Keratinocyte (primary cell): ENCODE measurements around the gene SLC25A15. TPM values are rescaled to one million over a fixed set of nuclear protein-coding genes. Genes with fewer than 3 reads are reported as not detected.

ENCODE experiments used
- DNase-seq: peaks from one replicate; pipeline ENCODE4 v3.0.0-alpha.2; 2011; ENCODE audit warnings: low read depth, missing footprints, low spot score
- FAIRE-seq: peaks from 2 replicates; lab custom pipeline; 2011; peaks lifted over from hg19 to GRCh38; lab: Jason Lieb, UNC
- H2AFZ ChIP-seq: 2 replicates; pipeline ENCODE4 v1.6.0; 2012; ENCODE audit warnings: low read length, control low read depth, inconsistent platforms; ENCODE audit not compliant: control insufficient read depth
- H3K27ac ChIP-seq: 2 replicates; pipeline ENCODE4 v1.5.1; 2011; ENCODE audit warnings: low read length; ENCODE audit not compliant: control insufficient read depth, insufficient read depth
- H3K27me3 ChIP-seq: 3 replicates; pipeline ENCODE4 v1.6.0; 2011; ENCODE audit warnings: low read length; ENCODE audit not compliant: control insufficient read depth, insufficient read depth; ENCODE audit errors: extremely low read depth
- H3K36me3 ChIP-seq, 2 experiments: 2 replicates in 1 of 2; 3 replicates in 1 of 2; pipeline ENCODE4 v1.5.1; 2011; ENCODE audit warnings: low read length in 2 of 2, mild to moderate bottlenecking in 1 of 2; ENCODE audit not compliant: control insufficient read depth in 2 of 2, insufficient read depth in 2 of 2; ENCODE audit errors: extremely low read depth in 1 of 2
- H3K4me1 ChIP-seq: 3 replicates; pipeline ENCODE4 v1.5.1; 2011; ENCODE audit warnings: low read length; ENCODE audit not compliant: control insufficient read depth, insufficient read depth; ENCODE audit errors: extremely low read depth
- H3K4me2 ChIP-seq: 3 replicates; pipeline ENCODE4 v1.6.0; 2011; ENCODE audit warnings: low read depth, low read length; ENCODE audit not compliant: control insufficient read depth, insufficient read depth; ENCODE audit errors: extremely low read depth
- H3K4me3 ChIP-seq, 3 experiments: fragments of 200-600 bp in 1 of 3; sonication (generic) in 1 of 3; 2 replicates in 2 of 3; 3 replicates in 1 of 3; pipeline ENCODE4 v1.5.1; 2011 to 2016; ENCODE audit warnings: low read length in 3 of 3, mild to moderate bottlenecking in 3 of 3, control low read depth in 2 of 3, inconsistent platforms in 1 of 3, low read depth in 1 of 3, mixed read lengths in 1 of 3, mixed run types in 1 of 3, moderate library complexity in 1 of 3; ENCODE audit not compliant: control insufficient read depth in 2 of 3, insufficient read depth in 2 of 3; ENCODE audit errors: extremely low read depth in 1 of 3
- H3K79me2 ChIP-seq: 2 replicates; pipeline ENCODE4 v1.6.0; 2012; ENCODE audit warnings: low read length; ENCODE audit not compliant: control insufficient read depth, insufficient read depth
- H3K9ac ChIP-seq: 3 replicates; pipeline ENCODE4 v1.6.0; 2011; ENCODE audit warnings: low read length; ENCODE audit not compliant: control insufficient read depth, insufficient read depth; ENCODE audit errors: extremely low read depth
- H3K9me1 ChIP-seq: 3 replicates; pipeline ENCODE4 v1.6.0; 2011; ENCODE audit warnings: low read length; ENCODE audit not compliant: control insufficient read depth, insufficient read depth; ENCODE audit errors: extremely low read depth
- H3K9me3 ChIP-seq: 2 replicates; pipeline ENCODE4 v1.5.1; 2012; ENCODE audit warnings: low read depth, low read length; ENCODE audit not compliant: control insufficient read depth
- H4K20me1 ChIP-seq: 3 replicates; pipeline ENCODE4 v1.6.0; 2011; ENCODE audit warnings: low read length; ENCODE audit not compliant: control insufficient read depth, insufficient read depth; ENCODE audit errors: extremely low read depth
- EZH2 ChIP-seq: IDR thresholded peaks from one replicate; pipeline ENCODE4 v1.6.1; 2012; ENCODE audit warnings: inconsistent platforms, mild to moderate bottlenecking, low read length, moderate library complexity
- dilution Hi-C: fragments of 300-500 bp; cut with MboI; formaldehyde crosslinking; loops from one replicate; pipeline ENCODE4 v1.7.0; 2020; ENCODE audit warnings: low sequenced_read_pairs; ENCODE audit not compliant: extremely low pct_ligation_motif_present
- polyA plus RNA-seq, 5 experiments: library from polyadenylated mRNA; depleted of rRNA in 3 of 5; stranded (reverse) in 3 of 5; stranded (forward) in 1 of 5; unstranded in 1 of 5; fragments of >200 nt; gene quantifications; 1 replicate in 1 of 5; 2 replicates in 3 of 5; 3 replicates in 1 of 5; pipeline versions ENCODE4 v1.2.1 to v1.2.3, GENCODE V29; 2011 to 2012; ENCODE audit warnings: missing spikeins in 2 of 5, low read depth in 1 of 5, low replicate concordance in 1 of 5
- TF ChIP-seq, protein P1 (sequence below), 3 experiments: IDR thresholded peaks in 1 of 3; conservative IDR thresholded peaks in 1 of 3; optimal IDR thresholded peaks in 1 of 3; 2 replicates in 2 of 3; 3 replicates in 1 of 3; pipeline versions ENCODE3 to v1.5.1; 2011; ENCODE audit warnings: low read length in 3 of 3, mild to moderate bottlenecking in 3 of 3, moderate library complexity in 2 of 3, control low read depth in 1 of 3, inconsistent platforms in 1 of 3; ENCODE audit not compliant: insufficient read depth in 2 of 3; ENCODE audit errors: extremely low read depth in 1 of 3

The SLC25A15 gene
- polyA plus RNA-seq, 1 donor (not counting 4 experiments of a cell fraction or from before 2014, with no cell fraction given), result 13.1 TPM

DNA sequence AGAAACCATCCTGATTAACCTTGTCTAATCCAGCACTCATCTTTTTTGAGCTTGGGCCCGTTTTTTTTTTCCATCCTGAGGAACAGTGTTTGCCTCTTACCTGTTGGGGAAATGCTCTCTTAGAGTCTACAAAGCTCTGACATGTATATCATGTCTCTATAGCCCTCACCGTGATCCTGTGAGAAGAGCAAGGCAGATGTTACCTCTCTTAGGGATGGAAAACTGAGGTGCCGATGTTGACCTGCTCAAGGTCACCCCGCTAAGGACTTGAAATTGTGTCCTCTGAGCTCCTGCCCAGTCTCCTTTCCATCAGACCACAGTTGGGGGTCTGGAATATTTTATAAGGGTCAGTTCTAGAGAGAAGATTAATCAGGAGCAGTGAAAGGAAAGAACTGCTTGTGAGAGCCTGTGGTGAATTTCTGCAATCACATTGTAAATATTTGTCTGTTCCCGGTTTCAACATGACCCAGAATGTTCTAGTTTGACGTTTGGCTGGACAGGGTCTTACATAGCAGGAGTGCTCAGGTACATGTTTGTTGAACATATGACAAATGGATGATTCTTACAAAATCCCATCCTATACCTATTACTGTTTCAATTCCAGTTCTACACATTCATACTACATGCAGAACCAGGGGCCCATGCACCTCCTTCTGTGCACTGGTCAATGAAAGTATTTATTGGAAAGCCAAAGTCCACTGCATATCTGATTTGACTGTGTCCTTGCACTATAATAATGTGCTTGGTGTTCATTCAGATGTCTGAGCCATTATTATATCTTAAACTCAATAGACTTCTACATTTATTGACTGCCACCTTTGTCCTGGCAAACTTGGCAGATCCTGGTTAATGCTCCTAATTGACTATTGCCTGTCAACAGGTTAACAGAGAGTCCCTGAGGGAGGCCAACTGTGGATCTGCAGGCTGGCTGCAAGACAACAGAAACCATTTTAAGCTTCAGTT, 12.1 kb downstream of the SLC25A15 start:
- Histone ChIP-seq H3K27me3 (no peaks in the 10 kb centered on the region), H2AFZ (no peak overlapping the region), H3K27ac (no peak overlapping the region), H3K9me3 (no peaks in the 10 kb centered on the region), H3K4me2 (no peak overlapping the region), H3K36me3 (peaks cover 10 to 13% of the 10 kb centered on the region in 2 experiments), H3K4me1 (no peaks in the 10 kb centered on the region), H3K4me3 (no peak overlapping the region), H3K9me1 (no peaks in the 10 kb centered on the region), H4K20me1 (no peaks in the 10 kb centered on the region), H3K79me2 (peaks cover 2% of the 10 kb centered on the region), H3K9ac (no peak overlapping the region)
- DNase-seq (no peak), FAIRE-seq (no peak)
- dilution Hi-C loops, result no loop called here
- TF ChIP-seq EZH2, result no peak
- TF ChIP-seq, protein P1, sequence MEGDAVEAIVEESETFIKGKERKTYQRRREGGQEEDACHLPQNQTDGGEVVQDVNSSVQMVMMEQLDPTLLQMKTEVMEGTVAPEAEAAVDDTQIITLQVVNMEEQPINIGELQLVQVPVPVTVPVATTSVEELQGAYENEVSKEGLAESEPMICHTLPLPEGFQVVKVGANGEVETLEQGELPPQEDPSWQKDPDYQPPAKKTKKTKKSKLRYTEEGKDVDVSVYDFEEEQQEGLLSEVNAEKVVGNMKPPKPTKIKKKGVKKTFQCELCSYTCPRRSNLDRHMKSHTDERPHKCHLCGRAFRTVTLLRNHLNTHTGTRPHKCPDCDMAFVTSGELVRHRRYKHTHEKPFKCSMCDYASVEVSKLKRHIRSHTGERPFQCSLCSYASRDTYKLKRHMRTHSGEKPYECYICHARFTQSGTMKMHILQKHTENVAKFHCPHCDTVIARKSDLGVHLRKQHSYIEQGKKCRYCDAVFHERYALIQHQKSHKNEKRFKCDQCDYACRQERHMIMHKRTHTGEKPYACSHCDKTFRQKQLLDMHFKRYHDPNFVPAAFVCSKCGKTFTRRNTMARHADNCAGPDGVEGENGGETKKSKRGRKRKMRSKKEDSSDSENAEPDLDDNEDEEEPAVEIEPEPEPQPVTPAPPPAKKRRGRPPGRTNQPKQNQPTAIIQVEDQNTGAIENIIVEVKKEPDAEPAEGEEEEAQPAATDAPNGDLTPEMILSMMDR (optimal IDR thresholded peaks at IDR 0.05 in 1 of 3, IDR thresholded peaks at IDR 0.05 in 1 of 3, conservative IDR thresholded peaks at IDR 0.05 in 1 of 3; ENCODE audit: extremely low read depth in 1 of 3, insufficient read depth in 2 of 3, low read length in 3 of 3), result no peak

DNA sequence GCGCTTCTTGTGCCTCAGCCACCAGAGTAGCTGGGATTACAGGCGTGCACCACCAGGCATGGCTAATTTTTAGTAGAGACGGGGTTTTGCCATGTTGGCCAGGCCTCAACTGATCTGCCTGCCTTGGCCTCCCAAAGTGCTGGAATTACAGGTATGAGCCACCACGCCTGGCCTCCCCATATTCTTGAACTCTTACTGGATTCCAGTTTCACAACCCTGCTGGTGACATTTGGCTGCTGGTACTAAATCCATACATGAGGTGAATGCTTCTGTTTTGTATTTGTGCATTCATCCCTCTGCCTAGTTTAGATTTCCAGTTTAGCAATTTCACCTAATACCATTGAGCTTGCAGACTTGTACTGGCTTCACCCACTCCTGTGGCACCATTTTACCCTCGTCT, 13.9 kb downstream of the SLC25A15 start:
- no peaks in the 10 kb centered on the region for H3K9me3 ChIP-seq
- H3K79me2 ChIP-seq, result no peaks in the 10 kb centered on the region
- H3K27me3 ChIP-seq, result no peaks in the 10 kb centered on the region
- H3K9me1 ChIP-seq, result no peaks in the 10 kb centered on the region
- FAIRE-seq (no peak), DNase-seq (no peak)
- H4K20me1 ChIP-seq, result no peaks in the 10 kb centered on the region
- dilution Hi-C loops, result no loop called here
- peaks cover 10 to 13% of the 10 kb centered on the region in 2 experiments for H3K36me3 ChIP-seq
- H3K27ac ChIP-seq, result no peak overlapping the region
- no peak overlapping the region for H3K4me3 ChIP-seq
- TF ChIP-seq, protein P1 (optimal IDR thresholded peaks at IDR 0.05 in 1 of 3, IDR thresholded peaks at IDR 0.05 in 1 of 3, conservative IDR thresholded peaks at IDR 0.05 in 1 of 3; ENCODE audit: extremely low read depth in 1 of 3, insufficient read depth in 2 of 3, low read length in 3 of 3), result no peak
- TF ChIP-seq EZH2, result no peak
- H3K4me2 ChIP-seq, result no peak overlapping the region
- H3K9ac ChIP-seq, result no peak overlapping the region
- H3K4me1 ChIP-seq, result no peaks in the 10 kb centered on the region
- H2AFZ ChIP-seq, result no peak overlapping the region
